GM19239 (cell line): ENCODE measurements around the gene GNAT1.
"Not testable (repeated sequence)": the region's sequence is repeated elsewhere in the genome, so short reads cannot be mapped to it uniquely, and the experiment has no call there.

Source experiments
- DNase-seq: peaks from one replicate; pipeline ENCODE4 v3.0.0; 2011; ENCODE audit warnings: low spot score; ENCODE audit not compliant: insufficient read length
- FAIRE-seq: peaks from 2 replicates; lab custom pipeline; 2011; peaks lifted over from hg19 to GRCh38; lab: Jason Lieb, UNC

The GNAT1 gene

GRCh38 chr3:50201573-50202315 lies 10.3 kb downstream of the GNAT1 start:
- FAIRE-seq: no peak

GRCh38 chr3:50202353-50203112 lies 11.1 kb downstream of the GNAT1 start:
- no peak for FAIRE-seq

More at GRCh38 chr3:50201573-50202315, 10.3 kb downstream of the GNAT1 start:
- DNase-seq: no peak

GRCh38 chr3:50203113-50203808 lies 11.9 kb downstream of the GNAT1 start:
- FAIRE-seq: no peak
- no peak for DNase-seq

More at GRCh38 chr3:50202353-50203112, 11.1 kb downstream of the GNAT1 start:
- DNase-seq: no peak

GRCh38 chr3:50203809-50204803 lies 12.7 kb downstream of the GNAT1 start:
- FAIRE-seq (no peak), DNase-seq (no peak)

GRCh38 chr3:50204804-50205412 lies 13.5 kb downstream of the GNAT1 start, which contains the start of gene SLC38A3:
TSS of gene SLC38A3 (plus strand) at chr3:50205271. CDS start at chr3:50214200, 8,929 bp downstream.
- FAIRE-seq: no peak
- DNase-seq: no peak

GRCh38 chr3:50205413-50206276 lies 14.2 kb downstream of the GNAT1 start:
- FAIRE-seq (no peak), DNase-seq (no peak)

- no peak for FAIRE-seq
Observed at GRCh38 chr3:50207359-50208042, 16.1 kb downstream of the GNAT1 start.

GRCh38 chr3:50208677-50209344 lies 17.4 kb downstream of the GNAT1 start:
- FAIRE-seq (no peak), DNase-seq (no peak)

More at GRCh38 chr3:50207359-50208042, 16.1 kb downstream of the GNAT1 start:
- DNase-seq: no peak

- FAIRE-seq (no peak), DNase-seq (no peak)
Observed at GRCh38 chr3:50210176-50210509, 18.7 kb downstream of the GNAT1 start.

- no peak for FAIRE-seq
- DNase-seq: no peak
Observed at GRCh38 chr3:50210510-50211367, 19.3 kb downstream of the GNAT1 start.

- not testable (repeated sequence) for DNase-seq, FAIRE-seq
Observed at GRCh38 chr3:50211368-50211717, 19.9 kb downstream of the GNAT1 start.

- FAIRE-seq (no peak), DNase-seq (no peak)
Observed at GRCh38 chr3:50211930-50212329, 20.5 kb downstream of the GNAT1 start.

- FAIRE-seq (no peak), DNase-seq (no peak)
Observed at GRCh38 chr3:50212502-50212901, 21.1 kb downstream of the GNAT1 start.

- FAIRE-seq (no peak), DNase-seq (no peak)
Observed at GRCh38 chr3:50212971-50213370, 21.6 kb downstream of the GNAT1 start.

GRCh38 chr3:50213373-50213772 lies 22.0 kb downstream of the GNAT1 start:
- FAIRE-seq (no peak), DNase-seq (no peak)

- FAIRE-seq: no peak
- DNase-seq: no peak
Observed at GRCh38 chr3:50214824-50215223, 23.4 kb downstream of the GNAT1 start.
